Measurements from ENCODE around the gene CSNK2B. TPM values are rescaled to one million over a fixed set of nuclear protein-coding genes. Genes with fewer than 3 reads are reported as not detected.

Gene CSNK2B
- total and polyA plus RNA-seq, 9 of the 15 experiments (the other 6 are each of a cell fraction or from before 2014, with no cell fraction given): 120 to 1,126 (median 529) TPM

- TF ChIP-seq BDP1 (IDR thresholded peaks at IDR 0.05; ENCODE audit: insufficient read depth, insufficient read length) (no peak), POLR3A (IDR thresholded peaks at IDR 0.05; ENCODE audit: borderline replicate concordance, extremely low read depth, insufficient read depth, insufficient read length) (no peak), NFE2 (IDR thresholded peaks at IDR 0.05; ENCODE audit: low read depth) (peak; percentile 18; the same call in 1 of the 2 replicates), ZSCAN29 (IDR thresholded peaks at IDR 0.05) (peak; percentile 44; the same call in 1 of the 2 replicates), E2F8 (IDR thresholded peaks at IDR 0.05; ENCODE audit: low read depth, partially characterized antibody) (peak; percentile 33), FOXA3 (CRISPR knock-in tag; conservative IDR thresholded peaks at IDR 0.05 in 1 of 2, IDR thresholded peaks at IDR 0.05 in 1 of 2) (peak in 1 of 2 experiments; percentile 44; a peak in 1 of 4 replicates), MTA1 (IDR thresholded peaks at IDR 0.05; ENCODE audit: borderline replicate concordance) (peak; percentile 71), SETDB1 (IDR thresholded peaks at IDR 0.05; ENCODE audit: low read length) (peak; percentile 41), DDX20 (tag; IDR thresholded peaks at IDR 0.05; ENCODE audit: low read depth) (no peak), HNRNPL (IDR thresholded peaks at IDR 0.05; ENCODE audit: low read depth, low read length) (no peak), EZH2 (IDR thresholded peaks at IDR 0.05; ENCODE audit: borderline replicate concordance, low read depth, low read length) (no peak), FOXO4 (CRISPR knock-in tag; IDR thresholded peaks at IDR 0.05) (peak; percentile 65; the same call in 1 of the 2 replicates), NEUROD1 (IDR thresholded peaks at IDR 0.05; ENCODE audit: borderline replicate concordance, low read depth, low read length, partially characterized antibody) (peak; percentile 93), ZNF3 (CRISPR knock-in tag; IDR thresholded peaks at IDR 0.05) (no peak), GTF2B (IDR thresholded peaks at IDR 0.05; ENCODE audit: extremely low read depth, insufficient read length) (peak; percentile 45), TAF9B (IDR thresholded peaks at IDR 0.05; ENCODE audit: partially characterized antibody) (peak; percentile 74), FUS (optimal IDR thresholded peaks at IDR 0.05; ENCODE audit: low read depth, low read length) (no peak), U2AF1 (optimal IDR thresholded peaks at IDR 0.05; ENCODE audit: low read depth, low read length) (no peak), MAZ (CRISPR knock-in tag; conservative IDR thresholded peaks at IDR 0.05 in 1 of 2, IDR thresholded peaks at IDR 0.05 in 1 of 2) (peak; percentile 94 to 99), HDAC6 (IDR thresholded peaks at IDR 0.05; ENCODE audit: low read depth, low read length) (no peak), ZNF512 (tag; IDR thresholded peaks at IDR 0.05) (peak; percentile 87)
These were observed 37.2 kb downstream of the CSNK2B start, which contains the start of gene ABHD16A (continued) for GRCh38 chr6:31702819-31703716.
